ENCODE measurements around the gene CFAP61. TPM values are rescaled to one million over a fixed set of nuclear protein-coding genes. Genes with fewer than 3 reads are reported as not detected.
"Not testable (repeated sequence)": the region's sequence is repeated elsewhere in the genome, so short reads cannot be mapped to it uniquely, and the experiment has no call there.

Gene CFAP61
- total RNA-seq, 1 donor = not detected

DNA sequence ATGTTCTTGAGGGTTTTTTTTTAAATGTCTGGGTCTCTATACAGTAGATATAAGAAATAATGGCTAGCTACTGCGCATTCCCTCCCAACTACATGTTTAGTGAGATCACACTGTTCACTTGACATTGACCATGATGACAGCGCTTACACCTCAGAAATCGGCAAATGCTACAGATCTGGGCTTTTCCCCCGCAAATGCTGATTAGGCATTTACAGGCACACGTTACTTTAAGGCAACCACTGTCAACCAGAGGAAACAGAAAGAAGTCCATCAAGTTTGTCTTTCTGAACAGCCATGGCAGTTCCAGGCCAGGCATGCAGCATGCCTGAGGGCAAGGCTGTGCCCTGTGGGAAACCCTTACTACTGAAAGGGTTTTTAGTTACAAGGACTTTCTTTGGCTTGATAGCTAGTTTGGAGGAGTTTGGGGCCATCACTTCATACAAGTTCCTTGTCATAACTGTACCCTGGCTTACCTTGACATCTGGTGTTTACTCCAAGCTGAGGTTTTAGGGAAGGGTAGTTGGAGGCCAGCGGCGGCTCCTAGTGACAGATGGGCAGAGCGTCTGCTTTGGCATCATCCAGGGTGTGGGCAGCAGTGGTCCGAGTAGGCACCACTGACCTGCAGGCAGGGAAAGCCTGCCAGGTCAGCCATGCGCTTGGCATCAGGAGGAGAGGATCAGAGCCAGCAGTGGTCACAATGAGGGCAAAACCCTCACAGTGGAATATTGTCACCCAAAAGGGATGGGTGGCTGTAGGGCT, 43.0 kb downstream of the CFAP61 start:
- H3K27me3 ChIP-seq (ENCODE audit: insufficient read depth, low read length) = no peaks in the 10 kb centered on the region

GRCh38 chr20:20096421-20096820, 44.1 kb downstream of the CFAP61 start:
- no peaks in the 10 kb centered on the region for H3K4me1 ChIP-seq (ENCODE audit: insufficient read depth, low read length)
- no peaks in the 10 kb centered on the region for H3K9me3 ChIP-seq (ENCODE audit: low read depth, low read length)
- no peaks in the 10 kb centered on the region for H3K27me3 ChIP-seq (ENCODE audit: insufficient read depth, low read length)
- no peak overlapping the region for H3K4me3 ChIP-seq (ENCODE audit: low read length)

More for the DNA sequence above, 43.0 kb downstream of the CFAP61 start:
- H3K4me1 ChIP-seq (ENCODE audit: insufficient read depth, low read length) = no peaks in the 10 kb centered on the region
- no peaks in the 10 kb centered on the region for H3K9me3 ChIP-seq (ENCODE audit: low read depth, low read length)
- no peak overlapping the region for H3K4me3 ChIP-seq (ENCODE audit: low read length)

DNA sequence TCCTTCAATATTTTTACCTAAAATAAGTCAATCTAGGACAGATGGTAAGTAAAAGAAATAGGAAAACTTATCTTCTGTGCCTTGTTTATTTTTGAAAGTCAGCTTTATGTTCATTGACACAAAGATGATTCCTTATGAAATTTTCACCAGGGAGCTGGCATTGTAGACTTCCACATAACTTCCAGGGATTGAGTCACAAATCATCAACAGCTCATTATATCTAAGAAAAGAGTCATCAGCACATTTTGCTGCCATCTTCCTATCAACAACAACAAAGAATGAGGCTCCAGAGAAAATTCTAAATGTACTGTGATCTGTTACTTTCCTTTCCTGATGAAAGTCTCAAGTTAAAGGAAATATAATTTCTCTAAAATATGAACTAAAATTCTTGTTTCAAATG, 48.5 kb downstream of the CFAP61 start:
- Histone ChIP-seq H3K27me3 (ENCODE audit: insufficient read depth, low read length) (no peaks in the 10 kb centered on the region), H3K9me3 (ENCODE audit: low read depth, low read length) (no peaks in the 10 kb centered on the region), H3K4me3 (ENCODE audit: low read length) (no peak overlapping the region), H3K4me1 (ENCODE audit: insufficient read depth, low read length) (no peaks in the 10 kb centered on the region)

DNA sequence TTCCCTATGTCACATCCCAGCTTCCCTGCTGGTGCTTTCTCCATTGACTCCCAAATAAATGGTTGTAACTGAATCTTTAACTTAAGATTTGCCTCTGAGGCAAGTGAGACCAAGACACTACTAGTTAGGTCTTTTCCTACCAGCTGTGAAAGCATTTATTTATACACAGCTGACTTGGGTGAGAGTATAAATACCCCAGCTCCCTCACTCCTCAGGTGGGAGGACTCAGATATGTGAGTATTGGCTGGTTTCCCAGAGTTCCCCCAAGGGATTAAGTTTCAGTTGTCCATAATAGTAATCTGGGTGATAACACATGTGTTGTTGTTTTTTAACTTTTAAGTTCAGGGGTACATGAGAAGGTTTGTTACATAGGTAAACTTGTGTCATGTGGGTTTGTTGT, 49.8 kb downstream of the CFAP61 start:
- Histone ChIP-seq H3K27me3 (ENCODE audit: insufficient read depth, low read length) (no peaks in the 10 kb centered on the region), H3K4me1 (ENCODE audit: insufficient read depth, low read length) (no peaks in the 10 kb centered on the region), H3K9me3 (ENCODE audit: low read depth, low read length) (no peaks in the 10 kb centered on the region), H3K4me3 (ENCODE audit: low read length) (no peak overlapping the region)

DNA sequence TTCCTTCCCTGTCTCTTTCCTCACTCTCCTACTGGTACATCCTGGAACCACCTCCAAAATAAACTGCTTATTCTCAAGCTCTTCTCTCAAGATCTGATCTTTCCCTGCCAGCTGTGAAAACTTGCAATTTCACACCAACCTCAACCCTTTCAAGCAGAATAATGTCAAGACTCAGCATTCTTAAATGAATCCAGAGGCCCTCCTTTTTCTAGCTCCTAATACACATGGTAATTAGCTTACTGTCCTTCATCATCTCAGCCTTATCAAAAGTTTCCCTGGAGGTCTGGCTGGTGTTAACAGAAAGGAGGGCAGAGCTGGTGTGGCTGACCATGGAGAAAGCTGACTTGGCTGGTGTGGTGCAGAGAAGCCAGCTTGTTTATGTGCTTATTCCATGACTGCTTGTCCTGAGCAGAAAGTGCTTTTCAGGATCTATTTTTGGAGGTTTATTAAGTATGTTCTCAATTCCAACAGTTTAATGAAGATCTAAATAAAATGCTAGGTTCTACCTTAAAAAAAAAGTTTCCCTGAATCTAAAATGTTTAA, 50.5 kb downstream of the CFAP61 start:
- Histone ChIP-seq H3K4me3 (ENCODE audit: low read length) (no peak overlapping the region), H3K4me1 (ENCODE audit: insufficient read depth, low read length) (no peaks in the 10 kb centered on the region), H3K27me3 (ENCODE audit: insufficient read depth, low read length) (no peaks in the 10 kb centered on the region), H3K9me3 (ENCODE audit: low read depth, low read length) (no peaks in the 10 kb centered on the region)

GRCh38 chr20:20103486-20103885, 51.2 kb downstream of the CFAP61 start:
- H3K4me3 ChIP-seq (ENCODE audit: low read length) = no peak overlapping the region

DNA sequence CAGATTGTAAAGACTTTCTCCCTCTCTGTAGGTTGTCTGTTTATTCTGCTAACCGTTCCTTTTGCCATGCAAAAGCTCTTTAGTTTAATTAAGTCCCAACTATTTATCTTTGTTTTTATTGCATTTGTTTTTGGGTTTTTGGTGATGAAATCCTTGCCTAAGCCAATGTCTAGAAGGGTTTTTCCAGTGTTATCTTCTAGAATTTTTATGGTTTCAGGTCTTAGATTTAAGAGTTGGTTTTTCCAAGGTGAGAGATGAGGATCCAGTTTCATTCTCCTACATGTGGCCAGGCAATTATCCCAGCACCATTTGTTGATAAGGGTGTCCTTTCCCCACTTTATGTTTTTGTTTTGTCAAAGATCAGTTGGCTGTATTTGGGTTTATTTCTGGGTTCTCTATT, 70.9 kb downstream of the CFAP61 start:
- H3K9me3 ChIP-seq (ENCODE audit: low read depth, low read length); H3K4me3 ChIP-seq (ENCODE audit: low read length); H3K4me1 ChIP-seq (ENCODE audit: insufficient read depth, low read length); H3K27me3 ChIP-seq (ENCODE audit: insufficient read depth, low read length): not testable (repeated sequence)

More at GRCh38 chr20:20103486-20103885, 51.2 kb downstream of the CFAP61 start:
- H3K4me1 ChIP-seq (ENCODE audit: insufficient read depth, low read length) = no peaks in the 10 kb centered on the region
- no peaks in the 10 kb centered on the region for H3K27me3 ChIP-seq (ENCODE audit: insufficient read depth, low read length)
- H3K9me3 ChIP-seq (ENCODE audit: low read depth, low read length) = no peaks in the 10 kb centered on the region

DNA sequence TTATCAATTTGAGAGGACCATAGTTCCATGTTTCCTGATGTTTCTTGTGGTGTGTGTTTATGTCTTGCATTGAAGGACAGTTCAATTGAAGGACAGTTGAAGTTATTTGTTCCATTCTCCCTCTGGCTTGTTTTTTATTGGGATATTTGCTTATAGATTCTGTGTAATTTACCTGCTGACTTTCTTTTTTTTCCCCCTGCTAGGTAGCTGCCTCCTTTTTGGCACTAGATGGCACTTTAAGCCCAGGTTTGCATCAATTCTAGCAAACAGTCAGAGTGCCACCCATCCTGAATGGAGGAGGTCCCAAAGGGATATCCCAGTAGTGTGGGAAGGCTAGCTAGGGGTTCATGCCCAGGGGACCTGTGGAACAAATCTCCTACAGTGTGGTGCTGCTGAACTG, 78.1 kb downstream of the CFAP61 start:
- H3K9me3 ChIP-seq (ENCODE audit: low read depth, low read length) = no peaks in the 10 kb centered on the region

GRCh38 chr20:20134941-20135575, 82.7 kb downstream of the CFAP61 start:
- H3K4me3 ChIP-seq (ENCODE audit: low read length) = no peak overlapping the region
- no peaks in the 10 kb centered on the region for H3K9me3 ChIP-seq (ENCODE audit: low read depth, low read length)
- no peaks in the 10 kb centered on the region for H3K4me1 ChIP-seq (ENCODE audit: insufficient read depth, low read length)
- H3K27me3 ChIP-seq (ENCODE audit: insufficient read depth, low read length) = peaks cover 3% of the 10 kb centered on the region

More for the DNA sequence above, 78.1 kb downstream of the CFAP61 start:
- Histone ChIP-seq H3K27me3 (ENCODE audit: insufficient read depth, low read length) (peaks cover 3% of the 10 kb centered on the region), H3K4me3 (ENCODE audit: low read length) (no peak overlapping the region), H3K4me1 (ENCODE audit: insufficient read depth, low read length) (no peaks in the 10 kb centered on the region)

DNA sequence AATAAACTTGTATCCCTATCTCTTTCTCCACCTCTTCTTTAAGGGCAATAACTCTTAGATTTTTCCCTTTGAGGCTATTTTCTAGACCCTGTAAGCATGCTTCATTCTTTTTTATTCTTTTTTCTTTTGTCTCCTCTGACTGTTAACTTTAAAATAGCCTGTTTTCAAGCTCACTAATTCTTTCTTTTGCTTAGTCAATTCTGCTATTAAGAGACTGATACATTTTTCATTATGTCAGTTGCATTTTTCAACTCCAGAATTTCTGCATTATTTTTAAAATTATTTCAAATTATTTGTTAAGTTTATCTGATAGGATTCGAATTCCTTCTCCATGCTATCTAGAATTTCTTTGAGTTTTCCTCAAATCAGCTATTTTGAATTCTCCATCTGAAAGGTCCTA, 84.0 kb downstream of the CFAP61 start:
- Histone ChIP-seq H3K4me3 (ENCODE audit: low read length) (no peak overlapping the region), H3K9me3 (ENCODE audit: low read depth, low read length) (no peaks in the 10 kb centered on the region), H3K27me3 (ENCODE audit: insufficient read depth, low read length) (peaks cover 3% of the 10 kb centered on the region), H3K4me1 (ENCODE audit: insufficient read depth, low read length) (no peaks in the 10 kb centered on the region)

DNA sequence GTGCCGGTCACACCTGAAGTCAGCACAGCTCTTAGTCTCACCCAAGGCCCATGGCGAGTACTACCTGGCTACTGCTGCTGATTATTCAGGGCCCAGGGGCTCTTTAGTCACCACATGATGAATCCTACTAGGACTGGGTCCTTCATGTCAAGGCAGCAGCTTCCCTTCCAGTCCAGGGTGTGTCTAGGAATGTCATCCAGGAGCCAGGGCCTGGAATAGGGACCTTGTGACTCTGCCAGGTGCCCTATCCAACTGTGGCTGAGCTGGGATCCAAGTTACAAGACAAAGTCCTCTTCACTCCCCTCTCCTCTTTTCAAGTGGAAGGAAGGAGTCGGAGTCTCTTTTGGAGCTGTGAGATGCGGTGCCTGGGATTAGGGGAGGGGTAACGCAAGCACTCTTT, 85.5 kb downstream of the CFAP61 start:
- Histone ChIP-seq H3K9me3 (ENCODE audit: low read depth, low read length) (no peaks in the 10 kb centered on the region), H3K4me1 (ENCODE audit: insufficient read depth, low read length) (no peaks in the 10 kb centered on the region), H3K27me3 (ENCODE audit: insufficient read depth, low read length) (no peaks in the 10 kb centered on the region), H3K4me3 (ENCODE audit: low read length) (no peak overlapping the region)

DNA sequence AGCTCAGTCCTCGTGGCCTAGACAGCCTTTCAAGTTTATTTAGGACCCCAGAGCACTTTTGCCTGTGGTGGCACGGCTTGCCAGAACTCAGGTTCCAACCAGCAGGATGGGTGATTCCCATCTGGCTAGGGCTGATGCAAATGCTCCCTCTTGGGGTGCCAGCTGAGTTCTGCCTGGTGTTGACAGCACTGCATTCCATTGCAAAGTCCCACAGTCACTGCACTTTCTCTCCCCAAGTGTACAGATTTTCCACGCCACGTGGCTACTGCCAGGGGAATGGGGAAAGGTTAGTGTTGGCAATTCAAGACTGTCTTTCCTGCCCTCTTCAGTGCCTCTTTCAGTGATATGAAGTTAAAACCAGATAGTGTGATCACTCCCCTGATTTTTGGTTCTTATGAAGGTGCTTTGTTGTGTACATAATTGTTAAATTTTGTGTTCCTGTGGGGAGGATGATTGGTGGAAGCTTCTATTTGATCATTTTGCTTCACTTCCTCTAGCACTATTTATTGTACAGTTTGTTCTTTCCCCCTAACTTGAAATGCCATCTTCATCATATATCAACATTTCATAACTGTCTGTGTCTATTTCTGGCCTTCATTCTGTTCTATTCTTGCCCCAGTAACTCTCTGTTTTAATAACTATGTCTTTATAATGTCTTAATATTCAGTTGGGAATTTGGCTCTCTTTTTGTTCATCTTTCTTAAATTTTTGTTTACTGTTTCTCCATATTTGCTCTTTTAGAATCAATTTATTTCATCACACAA, 86.2 kb downstream of the CFAP61 start:
- no peaks in the 10 kb centered on the region for H3K27me3 ChIP-seq (ENCODE audit: insufficient read depth, low read length)
- no peaks in the 10 kb centered on the region for H3K4me1 ChIP-seq (ENCODE audit: insufficient read depth, low read length)
- H3K4me3 ChIP-seq (ENCODE audit: low read length) = no peak overlapping the region
- H3K9me3 ChIP-seq (ENCODE audit: low read depth, low read length) = no peaks in the 10 kb centered on the region

DNA sequence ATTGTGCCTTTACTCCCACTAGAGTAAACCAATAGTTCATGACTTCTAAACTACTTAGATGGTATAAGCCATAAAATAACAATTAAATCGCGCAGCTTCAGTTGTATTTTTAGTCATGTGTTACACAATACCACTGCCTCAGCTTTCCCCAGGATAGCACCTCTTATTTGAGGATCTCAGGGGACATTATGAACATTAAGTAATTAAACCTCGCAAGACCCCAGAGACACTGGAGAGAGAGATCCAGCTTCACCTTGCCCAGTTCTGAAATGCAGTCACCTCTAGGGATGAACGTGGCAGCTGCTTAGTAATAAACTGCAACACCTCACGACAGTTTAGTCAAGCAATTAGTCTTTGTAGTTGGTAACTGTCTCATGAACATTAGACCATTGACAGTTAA, 87.1 kb downstream of the CFAP61 start:
- H3K9me3 ChIP-seq (ENCODE audit: low read depth, low read length) = no peaks in the 10 kb centered on the region
- no peaks in the 10 kb centered on the region for H3K4me1 ChIP-seq (ENCODE audit: insufficient read depth, low read length)
- no peaks in the 10 kb centered on the region for H3K27me3 ChIP-seq (ENCODE audit: insufficient read depth, low read length)
- H3K4me3 ChIP-seq (ENCODE audit: low read length) = no peak overlapping the region

DNA sequence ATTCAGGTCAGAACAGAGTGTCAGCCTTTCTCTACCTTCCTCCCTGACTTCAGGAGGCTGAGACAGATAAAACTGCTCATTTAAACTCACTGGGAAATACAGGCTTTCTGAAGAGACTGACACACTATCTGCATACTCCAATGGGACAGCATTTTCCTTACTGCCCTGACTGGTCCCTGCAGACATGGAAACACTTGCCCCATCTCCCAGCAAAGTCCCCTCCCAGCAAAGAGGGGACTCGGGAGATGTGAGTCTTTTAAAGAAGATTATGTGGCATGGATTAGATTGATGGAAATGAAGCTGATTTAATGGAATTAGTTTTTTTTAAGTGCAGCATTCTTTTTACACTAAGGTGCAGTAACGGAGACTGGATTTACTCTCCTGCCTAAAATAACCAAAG, 90.8 kb downstream of the CFAP61 start:
- no peaks in the 10 kb centered on the region for H3K9me3 ChIP-seq (ENCODE audit: low read depth, low read length)
- no peaks in the 10 kb centered on the region for H3K4me1 ChIP-seq (ENCODE audit: insufficient read depth, low read length)
- H3K4me3 ChIP-seq (ENCODE audit: low read length) = no peak overlapping the region
- H3K27me3 ChIP-seq (ENCODE audit: insufficient read depth, low read length) = no peaks in the 10 kb centered on the region

DNA sequence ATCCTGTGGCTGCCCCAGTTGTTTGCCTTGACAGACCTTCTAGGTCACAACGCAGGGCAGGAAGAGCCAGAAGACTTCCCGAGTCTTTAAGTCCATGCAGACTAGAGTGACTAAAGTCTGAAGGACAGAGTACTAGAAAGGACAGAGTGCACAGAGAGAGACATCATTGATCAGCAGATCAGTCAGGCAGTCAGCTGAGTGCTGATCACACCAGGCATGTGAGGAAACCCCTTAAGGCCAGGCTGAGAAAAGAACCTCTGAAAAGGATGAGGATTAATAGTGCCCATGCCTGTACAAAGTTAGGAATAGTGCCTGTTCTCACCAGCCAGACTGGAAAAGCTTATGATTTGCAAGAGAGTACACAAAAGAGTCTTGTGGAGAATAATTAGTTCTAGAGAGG, 91.3 kb downstream of the CFAP61 start:
- Histone ChIP-seq H3K9me3 (ENCODE audit: low read depth, low read length) (no peaks in the 10 kb centered on the region), H3K4me1 (ENCODE audit: insufficient read depth, low read length) (no peaks in the 10 kb centered on the region), H3K27me3 (ENCODE audit: insufficient read depth, low read length) (no peaks in the 10 kb centered on the region), H3K4me3 (ENCODE audit: low read length) (no peak overlapping the region)

Data from mononuclear cell (primary cell).